ENCODE results near the gene SUPT3H. TPM values are rescaled to one million over a fixed set of nuclear protein-coding genes. Genes with fewer than 3 reads are reported as not detected.

SUPT3H gene
- total and polyA plus RNA-seq, 12 donors: 10.0 to 56.2 (median 16.6) TPM

- Histone ChIP-seq H3K4me1 (replicated peaks in 1 of 2) (peaks cover 0 to 7% of the 10 kb centered on the region in 2 donors), H3K36me3 (replicated peaks in 1 of 2) (no peaks in the 10 kb centered on the region), H3K9me3 (replicated peaks in 1 of 3) (no peaks in the 10 kb centered on the region), H3K27me3 (no peaks in the 10 kb centered on the region), H3K4me3 (peak overlapping the region in 1 of 4 donors; percentile 19), H3K27ac (peak overlapping the region in 2 of 5 donors; percentile 1 to 54)
- intact Hi-C loops (cut with DNase I): no loop called here
- DNase-seq: no peak
- TF ChIP-seq CTCF (IDR thresholded peaks at IDR 0.05) (no peak), POLR2A (IDR thresholded peaks at IDR 0.05) (no peak)
Observed at GRCh38 chr6:45328523-45328922, 49.2 kb downstream of the SUPT3H start.

GRCh38 chr6:45327956-45328522 lies 49.7 kb downstream of the SUPT3H start, which contains the start of gene RUNX2:
RUNX2 (plus strand) TSS chr6:45328330; CDS start chr6:45328727, 397 bp downstream.
- Histone ChIP-seq H3K27ac (peak within 1 kb of the TSS in 3 of 5 donors; percentile 1 to 54 (median 35)), H3K27me3 (no peaks in the 10 kb centered on the region), H3K4me3 (peak within 1 kb of the TSS in 1 of 4 donors; percentile 19), H3K9me3 (replicated peaks in 1 of 3) (no peaks in the 10 kb centered on the region), H3K4me1 (replicated peaks in 1 of 2) (peaks cover 0 to 7% of the 10 kb centered on the region in 2 donors), H3K36me3 (replicated peaks in 1 of 2) (no peaks in the 10 kb centered on the region)
- peak in 1 of 7 donors; percentile 9 for DNase-seq
- no peak for TF ChIP-seq CTCF (IDR thresholded peaks at IDR 0.05)
- no peak for TF ChIP-seq POLR2A (IDR thresholded peaks at IDR 0.05)
- intact Hi-C loops (cut with DNase I): no loop called here
- WGBS, 4 donors: 54 to 69% (median 65%) methylated on average over 5 of the region's 5 CpGs

GRCh38 chr6:45326698-45327417 lies 50.9 kb downstream of the SUPT3H start:
- intact Hi-C loops (cut with DNase I): no loop called here
- no peak overlapping the region for H3K27ac ChIP-seq

More at GRCh38 chr6:45326698-45327417, 50.9 kb downstream of the SUPT3H start:
- H3K9me3 ChIP-seq (replicated peaks in 1 of 3): no peaks in the 10 kb centered on the region
- H3K4me3 ChIP-seq: no peak overlapping the region
- H3K27me3 ChIP-seq: no peaks in the 10 kb centered on the region
- no peaks in the 10 kb centered on the region for H3K36me3 ChIP-seq (replicated peaks in 1 of 2)
- DNase-seq: no peak
- TF ChIP-seq POLR2A (IDR thresholded peaks at IDR 0.05) (no peak), CTCF (IDR thresholded peaks at IDR 0.05) (no peak)
- H3K4me1 ChIP-seq (replicated peaks in 1 of 2): peaks cover 0 to 7% of the 10 kb centered on the region in 2 donors
- WGBS, 4 donors: 89 to 94% (median 92%) methylated on average over 5 of the region's 5 CpGs
